ENCODE results near the gene SLC12A8. TPM values are rescaled to one million over a fixed set of nuclear protein-coding genes. Genes with fewer than 3 reads are reported as not detected.

Gene SLC12A8
- total RNA-seq, 2 donors from 2014 or later = 0.53 to 1.5 TPM

DNA sequence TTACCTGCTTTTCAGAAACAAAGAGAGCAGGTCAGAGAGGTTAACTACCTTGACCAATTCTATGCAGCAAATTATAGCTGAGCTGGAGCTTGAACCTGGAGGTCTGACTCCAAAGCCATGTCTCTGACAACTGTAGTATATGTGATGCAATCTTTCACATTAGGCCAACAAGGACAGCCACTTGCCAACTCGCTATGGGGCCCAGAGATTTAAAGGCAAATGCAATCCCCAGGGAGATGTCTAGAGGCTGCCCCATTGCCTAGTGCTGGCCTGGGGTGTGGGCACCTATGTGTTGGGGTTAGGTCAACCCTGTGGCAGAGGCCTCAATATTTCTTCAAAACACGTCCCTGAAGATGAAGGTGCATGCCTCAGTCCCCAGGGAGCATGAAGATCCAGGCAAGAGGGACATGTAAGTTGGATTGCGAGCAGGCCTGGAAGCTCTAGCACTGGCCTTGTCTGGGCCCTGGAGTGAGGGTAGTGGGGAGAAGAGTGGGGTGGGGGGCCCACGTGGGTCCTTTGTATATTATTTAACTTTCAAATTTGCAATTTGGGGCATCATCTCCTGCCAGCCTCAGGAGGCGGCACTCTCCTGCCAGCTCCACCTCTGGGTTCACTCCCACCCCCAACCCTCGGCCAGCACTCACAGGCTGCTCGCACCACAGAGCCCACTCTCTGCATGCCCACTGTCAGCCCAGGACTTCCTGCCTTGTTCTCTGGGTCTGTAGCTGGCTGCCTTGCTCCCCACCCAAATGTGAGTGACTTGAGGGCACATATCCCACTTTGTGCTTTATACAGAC is 64.3 kb downstream of the SLC12A8 start:
- no peak for ATAC-seq (replicated peaks)
- Mint-ChIP-seq H3K36me3 (ENCODE audit: low read depth) (no peaks in the 10 kb centered on the region), H3K27ac (no peak overlapping the region), H3K9me3 (no peaks in the 10 kb centered on the region), H3K4me3 (no peak overlapping the region), H3K27me3 (peaks cover 8% of the 10 kb centered on the region), H3K4me1 (peaks cover 5% of the 10 kb centered on the region)

- Mint-ChIP-seq H3K4me1 (peaks cover 5% of the 10 kb centered on the region), H3K36me3 (ENCODE audit: low read depth) (no peaks in the 10 kb centered on the region), H3K4me3 (no peak overlapping the region), H3K9me3 (no peaks in the 10 kb centered on the region), H3K27me3 (peaks cover 11% of the 10 kb centered on the region), H3K27ac (no peak overlapping the region)
- no peak for ATAC-seq (replicated peaks)
These were observed 65.1 kb downstream of the SLC12A8 start for GRCh38 chr3:125147491-125147820.

GRCh38 chr3:125146626-125147490 is 65.7 kb downstream of the SLC12A8 start:
- H3K9me3 Mint-ChIP-seq = no peaks in the 10 kb centered on the region
- no peak for ATAC-seq (replicated peaks)
- H3K27ac Mint-ChIP-seq = no peak overlapping the region
- H3K27me3 Mint-ChIP-seq = peaks cover 11% of the 10 kb centered on the region
- peaks cover 5% of the 10 kb centered on the region for H3K4me1 Mint-ChIP-seq
- H3K4me3 Mint-ChIP-seq = no peak overlapping the region
- no peaks in the 10 kb centered on the region for H3K36me3 Mint-ChIP-seq (ENCODE audit: low read depth)

DNA sequence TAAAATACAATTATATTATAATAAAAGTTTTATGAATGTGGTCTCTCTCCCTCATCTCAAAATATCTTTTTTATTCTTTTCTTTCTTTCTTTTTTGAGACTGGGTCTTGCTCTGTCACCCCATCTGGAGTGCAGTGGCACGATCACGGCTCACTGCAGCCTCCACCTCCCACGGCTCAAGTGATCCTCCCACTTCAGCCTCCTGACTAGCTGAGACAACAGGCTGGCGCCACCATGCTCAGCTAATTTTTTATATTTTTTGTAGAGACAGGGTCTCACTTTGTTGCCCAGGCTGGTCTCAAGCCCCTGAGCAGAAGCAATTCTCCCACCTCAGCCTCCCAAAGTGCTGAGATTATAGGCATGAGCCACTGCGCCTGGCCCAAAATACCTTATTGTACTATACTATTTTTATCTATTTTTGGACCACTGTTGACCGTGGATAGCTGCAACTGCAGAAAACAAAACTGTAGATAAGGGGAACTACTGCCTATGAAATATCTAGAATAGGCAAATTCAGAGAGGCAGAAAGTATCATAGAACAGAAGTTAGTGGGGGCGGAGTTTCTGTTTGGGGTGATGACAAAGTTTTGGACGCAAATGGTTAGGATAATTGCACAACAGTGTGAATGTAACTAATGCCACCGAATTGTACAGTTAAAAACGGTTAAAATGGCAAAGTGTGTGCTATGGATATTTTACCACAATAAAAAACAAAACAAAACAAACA is 66.6 kb downstream of the SLC12A8 start:
- ATAC-seq (replicated peaks) = no peak
- Mint-ChIP-seq H3K4me3 (no peak overlapping the region), H3K4me1 (peaks cover 5% of the 10 kb centered on the region), H3K36me3 (ENCODE audit: low read depth) (no peaks in the 10 kb centered on the region), H3K27ac (no peak overlapping the region), H3K9me3 (no peaks in the 10 kb centered on the region), H3K27me3 (peaks cover 11% of the 10 kb centered on the region)

GRCh38 chr3:125144653-125145314 is 67.8 kb downstream of the SLC12A8 start:
- Mint-ChIP-seq H3K36me3 (ENCODE audit: low read depth) (no peaks in the 10 kb centered on the region), H3K4me1 (peaks cover 5% of the 10 kb centered on the region), H3K27me3 (peaks cover 7% of the 10 kb centered on the region), H3K4me3 (no peak overlapping the region), H3K27ac (no peak overlapping the region), H3K9me3 (no peaks in the 10 kb centered on the region)
- no peak for ATAC-seq (replicated peaks)

GRCh38 chr3:125143982-125144652 is 68.4 kb downstream of the SLC12A8 start:
- peaks cover 11% of the 10 kb centered on the region for H3K27me3 Mint-ChIP-seq
- peaks cover 5% of the 10 kb centered on the region for H3K4me1 Mint-ChIP-seq

GRCh38 chr3:125143538-125143937 is 69.0 kb downstream of the SLC12A8 start:
- ATAC-seq (replicated peaks) = no peak
- Mint-ChIP-seq H3K27me3 (peaks cover 13% of the 10 kb centered on the region), H3K4me1 (peaks cover 5% of the 10 kb centered on the region), H3K27ac (no peak overlapping the region), H3K36me3 (ENCODE audit: low read depth) (no peaks in the 10 kb centered on the region), H3K4me3 (no peak overlapping the region), H3K9me3 (no peaks in the 10 kb centered on the region)

More at GRCh38 chr3:125143982-125144652, 68.4 kb downstream of the SLC12A8 start:
- H3K9me3 Mint-ChIP-seq = no peaks in the 10 kb centered on the region
- no peak overlapping the region for H3K27ac Mint-ChIP-seq
- no peaks in the 10 kb centered on the region for H3K36me3 Mint-ChIP-seq (ENCODE audit: low read depth)
- H3K4me3 Mint-ChIP-seq = no peak overlapping the region
- ATAC-seq (replicated peaks) = no peak

- H3K4me1 Mint-ChIP-seq = peaks cover 6% of the 10 kb centered on the region
- H3K4me3 Mint-ChIP-seq = no peak overlapping the region
- no peaks in the 10 kb centered on the region for H3K36me3 Mint-ChIP-seq (ENCODE audit: low read depth)
- H3K27me3 Mint-ChIP-seq = peaks cover 13% of the 10 kb centered on the region
- no peaks in the 10 kb centered on the region for H3K9me3 Mint-ChIP-seq
- no peak overlapping the region for H3K27ac Mint-ChIP-seq
- ATAC-seq (replicated peaks) = no peak
These were observed 69.6 kb downstream of the SLC12A8 start for GRCh38 chr3:125142940-125143339.

DNA sequence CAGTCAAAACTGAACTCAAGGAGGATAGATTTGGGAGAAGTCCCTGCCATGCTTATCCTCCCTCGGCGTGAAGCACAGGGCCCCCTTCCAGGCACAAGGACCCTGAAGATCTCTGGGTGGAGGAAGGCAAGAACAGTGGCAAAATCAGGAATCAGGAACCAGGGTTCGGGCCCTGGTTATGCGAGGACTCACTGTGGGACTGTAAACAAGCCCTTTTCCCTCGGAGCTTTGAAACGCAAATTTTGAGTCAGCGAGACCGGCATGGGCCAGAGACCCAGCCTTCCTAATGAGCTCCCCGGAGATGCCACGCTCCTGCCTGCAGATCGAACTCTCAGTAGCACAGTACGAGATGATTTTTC is 70.1 kb downstream of the SLC12A8 start:
- peaks cover 10% of the 10 kb centered on the region for H3K4me1 Mint-ChIP-seq
- no peak for ATAC-seq (replicated peaks)
- no peaks in the 10 kb centered on the region for H3K36me3 Mint-ChIP-seq (ENCODE audit: low read depth)
- H3K9me3 Mint-ChIP-seq = no peaks in the 10 kb centered on the region
- H3K27ac Mint-ChIP-seq = no peak overlapping the region
- H3K4me3 Mint-ChIP-seq = peak overlapping the region; percentile 66
- peaks cover 16% of the 10 kb centered on the region for H3K27me3 Mint-ChIP-seq

- peaks cover 16% of the 10 kb centered on the region for H3K27me3 Mint-ChIP-seq
- H3K9me3 Mint-ChIP-seq = no peaks in the 10 kb centered on the region
- ATAC-seq (replicated peaks) = peak; percentile 82
- peak overlapping the region; percentile 66 for H3K4me3 Mint-ChIP-seq
- peak overlapping the region; percentile 43 for H3K27ac Mint-ChIP-seq
- H3K4me1 Mint-ChIP-seq = peaks cover 10% of the 10 kb centered on the region
- H3K36me3 Mint-ChIP-seq (ENCODE audit: low read depth) = no peaks in the 10 kb centered on the region
These were observed 70.7 kb downstream of the SLC12A8 start for GRCh38 chr3:125141596-125142419.

- Mint-ChIP-seq H3K27ac (peak overlapping the region; percentile 43), H3K36me3 (ENCODE audit: low read depth) (no peaks in the 10 kb centered on the region), H3K9me3 (no peaks in the 10 kb centered on the region), H3K4me1 (peaks cover 10% of the 10 kb centered on the region), H3K27me3 (peaks cover 16% of the 10 kb centered on the region), H3K4me3 (peak overlapping the region; percentile 66)
- no peak for ATAC-seq (replicated peaks)
These were observed 71.5 kb downstream of the SLC12A8 start for GRCh38 chr3:125140818-125141595.

GRCh38 chr3:125140011-125140817 is 72.3 kb downstream of the SLC12A8 start:
- Mint-ChIP-seq H3K27ac (no peak overlapping the region), H3K36me3 (ENCODE audit: low read depth) (no peaks in the 10 kb centered on the region), H3K27me3 (peaks cover 15% of the 10 kb centered on the region), H3K4me3 (no peak overlapping the region), H3K9me3 (no peaks in the 10 kb centered on the region), H3K4me1 (peaks cover 10% of the 10 kb centered on the region)
- ATAC-seq (replicated peaks) = no peak

All from activated T-helper 17 cell treated with anti-CD3 and anti-CD28 coated beads, Interleukin-2, amount 50 U/mL, for 72 hours (primary cell).